C4-2B (cell line): ENCODE results near the gene TPPP.

Experiments used
- CTCF ChIP-seq: fragments of 450-650 bp; conservative IDR thresholded peaks from 2 replicates; pipeline ENCODE4 v1.5.1; 2017; ENCODE audit warnings: mild to moderate bottlenecking
- ZFX ChIP-seq: fragments of 450-650 bp; IDR thresholded peaks from 2 replicates; pipeline ENCODE4 v1.6.1; 2017

- TF ChIP-seq CTCF = peak; percentile 95
- TF ChIP-seq ZFX = no peak
Observed at GRCh38 chr5:671459-672328, 21.5 kb downstream of the TPPP start.
